ENCODE measurements around the gene KRTAP6-2.

Gene KRTAP6-2

DNA sequence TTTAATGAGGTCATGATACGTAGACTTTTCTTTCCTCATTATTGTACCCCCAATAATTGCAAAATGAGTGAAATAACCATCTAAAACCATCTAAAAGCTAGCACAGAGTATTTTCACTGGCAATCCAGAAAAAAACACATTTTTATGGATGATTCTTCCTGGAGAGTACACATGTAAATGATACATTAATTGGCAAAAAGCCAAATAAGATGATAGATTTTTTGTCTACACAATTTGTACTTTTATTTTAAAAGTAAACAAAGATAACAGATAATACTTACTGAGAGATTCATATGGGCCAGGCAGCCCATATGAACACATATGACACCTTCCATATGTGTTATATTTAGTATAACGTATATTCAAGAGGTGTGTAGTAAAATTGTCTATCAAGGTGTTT, 35.1 kb downstream of the KRTAP6-2 start:
- Histone ChIP-seq H3K36me3 (ENCODE audit: insufficient read depth, low read length) (no peaks in the 10 kb centered on the region), H3K4me3 (ENCODE audit: low read depth in 1 of 2, low read length in 2 of 2) (no peak overlapping the region), H3K27ac (ENCODE audit: low read depth, low read length) (no peak overlapping the region), H3K9me3 (ENCODE audit: low read length) (no peaks in the 10 kb centered on the region), H3K27me3 (ENCODE audit: control insufficient read depth in 1 of 2, insufficient read depth in 2 of 2, low read length in 2 of 2) (no peaks in the 10 kb centered on the region), H3K4me1 (ENCODE audit: insufficient read depth, low read length) (no peaks in the 10 kb centered on the region), H3K9ac (ENCODE audit: low read length) (no peak overlapping the region)

DNA sequence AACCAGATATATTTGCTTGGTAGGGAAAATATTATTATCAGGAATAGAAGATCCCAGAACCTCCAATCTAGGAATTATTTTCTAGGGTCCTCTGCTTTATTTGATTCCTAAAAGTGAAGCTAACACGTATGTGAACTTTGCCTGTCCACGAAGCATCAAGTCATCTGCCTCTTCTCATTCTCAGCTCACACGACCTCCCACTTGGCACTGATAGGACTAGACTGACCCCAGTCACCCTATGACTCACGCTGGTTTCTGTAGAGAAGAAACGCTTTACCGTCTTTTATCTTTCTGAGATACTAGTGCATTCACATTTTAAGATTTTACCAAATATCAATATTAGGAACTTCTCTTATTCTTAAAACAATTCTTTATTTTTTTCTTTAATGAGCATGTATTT, 35.6 kb downstream of the KRTAP6-2 start:
- Histone ChIP-seq H3K4me3 (ENCODE audit: low read depth in 1 of 2, low read length in 2 of 2) (no peak overlapping the region), H3K4me1 (ENCODE audit: insufficient read depth, low read length) (no peaks in the 10 kb centered on the region), H3K27me3 (ENCODE audit: control insufficient read depth in 1 of 2, insufficient read depth in 2 of 2, low read length in 2 of 2) (no peaks in the 10 kb centered on the region), H3K9me3 (ENCODE audit: low read length) (no peaks in the 10 kb centered on the region), H3K9ac (ENCODE audit: low read length) (no peak overlapping the region), H3K36me3 (ENCODE audit: insufficient read depth, low read length) (no peaks in the 10 kb centered on the region), H3K27ac (ENCODE audit: low read depth, low read length) (no peak overlapping the region)

DNA sequence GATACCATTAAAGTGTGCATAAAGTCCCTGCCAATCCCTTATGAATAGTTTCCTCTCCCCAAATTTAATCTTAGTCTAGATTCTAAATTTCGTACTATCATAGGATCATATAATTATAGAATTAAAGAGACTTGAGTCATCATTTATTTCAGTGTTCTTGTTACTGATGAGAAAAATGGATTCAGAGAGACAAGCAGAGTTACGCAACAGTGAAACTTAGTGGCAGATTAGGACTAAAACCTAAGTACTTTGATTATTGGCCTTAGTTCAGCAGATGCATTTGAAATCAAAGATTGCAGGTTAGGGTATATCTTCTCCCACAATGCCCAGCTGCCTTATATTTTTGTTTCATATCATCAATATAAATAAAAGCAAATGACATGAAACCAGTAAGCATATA, 36.7 kb downstream of the KRTAP6-2 start:
- H3K27ac ChIP-seq (ENCODE audit: low read depth, low read length) = no peak overlapping the region
- H3K27me3 ChIP-seq (ENCODE audit: control insufficient read depth in 1 of 2, insufficient read depth in 2 of 2, low read length in 2 of 2) = no peaks in the 10 kb centered on the region
- no peaks in the 10 kb centered on the region for H3K9me3 ChIP-seq (ENCODE audit: low read length)
- no peaks in the 10 kb centered on the region for H3K4me1 ChIP-seq (ENCODE audit: insufficient read depth, low read length)
- H3K36me3 ChIP-seq (ENCODE audit: insufficient read depth, low read length) = no peaks in the 10 kb centered on the region
- H3K9ac ChIP-seq (ENCODE audit: low read length) = no peak overlapping the region
- no peak overlapping the region for H3K4me3 ChIP-seq (ENCODE audit: low read depth in 1 of 2, low read length in 2 of 2)

DNA sequence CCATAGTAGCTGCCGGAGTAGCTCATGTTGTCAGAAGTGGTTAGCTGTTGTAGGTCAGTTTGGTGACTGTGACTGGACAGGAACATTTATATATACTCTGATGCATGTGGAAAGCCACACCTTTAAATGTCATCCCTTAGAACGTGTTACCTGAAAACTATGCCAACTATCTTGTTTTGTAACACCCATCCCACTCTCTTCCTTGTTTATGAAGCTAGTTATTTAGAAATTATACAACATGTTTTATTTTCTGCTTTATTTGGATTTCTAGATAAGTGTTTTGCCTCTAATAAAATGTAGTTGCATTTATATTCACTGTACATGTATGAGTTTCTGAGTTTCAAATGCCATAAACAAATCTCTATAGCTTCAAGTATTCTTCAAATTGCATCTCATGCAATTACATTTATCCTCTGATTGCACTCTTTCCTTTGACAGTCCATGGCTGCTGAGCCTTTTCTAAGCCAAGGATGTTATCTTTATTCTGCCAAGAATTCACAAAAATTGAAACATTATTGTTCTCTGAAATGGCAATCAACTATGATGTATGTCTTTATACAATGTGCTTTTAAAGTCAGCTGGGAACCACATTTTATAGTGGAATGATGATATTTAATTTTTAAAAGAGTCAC, 37.3 kb downstream of the KRTAP6-2 start, which contains the start of gene KRTAP19-7:
TSS of gene KRTAP19-7 (minus strand) at position 51 of the 632 bp plus-strand sequence. CDS start at position 26, 25 bp downstream.
- Histone ChIP-seq H3K4me1 (ENCODE audit: insufficient read depth, low read length) (no peaks in the 10 kb centered on the region), H3K9me3 (ENCODE audit: low read length) (no peaks in the 10 kb centered on the region), H3K27me3 (ENCODE audit: control insufficient read depth in 1 of 2, insufficient read depth in 2 of 2, low read length in 2 of 2) (no peaks in the 10 kb centered on the region), H3K9ac (ENCODE audit: low read length) (no peak within 1 kb of the TSS), H3K36me3 (ENCODE audit: insufficient read depth, low read length) (no peaks in the 10 kb centered on the region), H3K4me3 (ENCODE audit: low read depth in 1 of 2, low read length in 2 of 2) (no peak within 1 kb of the TSS), H3K27ac (ENCODE audit: low read depth, low read length) (no peak within 1 kb of the TSS)

DNA sequence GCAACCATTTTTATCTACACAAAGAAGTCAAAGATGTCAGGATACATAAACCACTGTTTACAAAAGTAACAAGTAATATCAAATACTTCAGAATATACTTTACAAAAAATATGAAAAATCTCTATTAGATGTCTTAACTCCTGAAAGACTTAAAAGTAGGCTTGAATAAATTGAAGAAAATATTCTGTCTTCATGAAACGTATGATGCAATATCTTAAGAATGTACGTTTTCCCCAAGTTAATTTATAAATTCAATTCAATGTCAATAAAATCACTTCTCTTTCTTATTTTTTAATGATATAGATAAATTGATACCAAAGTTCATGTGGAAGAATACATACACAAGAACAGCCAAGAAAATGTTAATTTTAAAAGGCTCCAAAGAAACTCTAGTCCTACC, 43.6 kb downstream of the KRTAP6-2 start:
- Histone ChIP-seq H3K9me3 (ENCODE audit: low read length) (no peaks in the 10 kb centered on the region), H3K36me3 (ENCODE audit: insufficient read depth, low read length) (no peaks in the 10 kb centered on the region), H3K4me3 (ENCODE audit: low read depth in 1 of 2, low read length in 2 of 2) (no peak overlapping the region), H3K4me1 (ENCODE audit: insufficient read depth, low read length) (no peaks in the 10 kb centered on the region), H3K27me3 (ENCODE audit: control insufficient read depth in 1 of 2, insufficient read depth in 2 of 2, low read length in 2 of 2) (no peaks in the 10 kb centered on the region), H3K27ac (ENCODE audit: low read depth, low read length) (no peak overlapping the region), H3K9ac (ENCODE audit: low read length) (no peak overlapping the region)

DNA sequence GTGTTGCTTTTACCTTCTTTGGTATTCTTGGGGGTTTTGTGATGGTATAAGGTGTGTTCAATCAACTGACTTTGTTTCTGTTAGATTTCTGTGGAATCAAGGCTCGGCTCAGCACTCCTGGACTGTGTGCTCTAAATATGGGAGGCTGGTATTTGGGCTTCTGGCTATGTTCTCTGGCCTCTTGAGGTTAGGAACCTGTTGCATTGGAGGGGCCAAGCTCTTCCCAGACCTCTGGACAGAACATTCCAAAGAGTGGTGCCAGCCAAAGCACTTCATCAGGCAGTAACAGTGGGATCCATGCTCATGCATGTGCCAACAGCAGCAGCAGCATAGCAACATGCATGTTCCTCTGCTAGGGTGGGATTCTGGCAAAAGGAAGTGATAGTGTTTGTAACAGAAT, 45.9 kb downstream of the KRTAP6-2 start:
- Histone ChIP-seq H3K9me3 (ENCODE audit: low read length) (no peaks in the 10 kb centered on the region), H3K4me1 (ENCODE audit: insufficient read depth, low read length) (no peaks in the 10 kb centered on the region), H3K36me3 (ENCODE audit: insufficient read depth, low read length) (no peaks in the 10 kb centered on the region), H3K4me3 (ENCODE audit: low read depth in 1 of 2, low read length in 2 of 2) (no peak overlapping the region), H3K27ac (ENCODE audit: low read depth, low read length) (no peak overlapping the region), H3K9ac (ENCODE audit: low read length) (no peak overlapping the region), H3K27me3 (ENCODE audit: control insufficient read depth in 1 of 2, insufficient read depth in 2 of 2, low read length in 2 of 2) (no peaks in the 10 kb centered on the region)
